AG08395 (cell line): ENCODE results near the gene THAP10.
"Not testable (repeated sequence)": the region's sequence is repeated elsewhere in the genome, so short reads cannot be mapped to it uniquely, and the experiment has no call there.

Source experiments
- DNase-seq: peaks from one replicate; pipeline ENCODE4 v3.0.0; 2012; ENCODE audit warnings: mixed read lengths, low spot score

Gene THAP10

DNA sequence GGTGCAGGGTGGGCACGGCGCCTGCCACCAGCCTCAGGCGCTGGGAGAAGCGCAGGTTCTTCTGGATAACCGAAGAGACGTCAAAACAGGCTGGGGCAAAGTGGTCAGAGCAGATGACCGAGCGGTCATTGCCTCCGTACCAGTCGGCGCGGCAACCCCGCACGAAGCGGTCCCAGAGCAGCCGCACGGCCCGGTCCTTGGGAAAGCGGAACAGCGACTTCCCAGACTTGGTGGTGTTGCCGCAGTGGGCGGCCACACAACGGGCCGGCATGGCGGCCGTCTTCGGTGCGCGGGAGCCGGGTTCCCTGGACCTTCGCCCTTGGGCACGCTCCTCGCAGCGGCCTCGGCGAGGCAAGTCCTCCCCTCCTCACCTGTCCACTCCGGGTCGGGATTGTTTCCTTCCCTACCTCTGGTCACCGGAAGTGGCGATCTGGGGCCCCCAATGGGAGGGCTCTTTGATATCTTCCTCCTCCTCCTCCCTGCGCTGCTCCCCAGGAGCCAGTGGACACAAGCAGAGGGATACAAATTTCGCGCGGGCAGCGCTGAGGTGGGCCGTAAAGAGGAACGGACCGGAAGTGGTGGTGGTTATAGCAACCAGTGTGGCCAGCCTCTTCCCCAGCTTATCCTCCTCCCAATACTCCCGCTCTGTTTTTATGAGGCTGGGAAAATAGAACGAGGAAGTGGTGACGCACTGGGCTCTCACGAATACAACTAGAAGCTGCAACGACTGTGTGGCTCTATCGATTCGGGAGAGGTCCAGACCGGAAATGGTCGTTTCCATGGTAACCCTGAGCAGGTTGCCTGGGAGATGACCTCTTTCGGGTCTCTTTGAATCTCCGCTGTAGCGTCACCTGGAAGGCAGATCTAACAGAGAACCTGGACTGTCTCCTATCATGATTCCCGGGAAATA lies at the start of gene THAP10, which contains the start of gene LRRC49:
Gene THAP10 (minus strand): TSS at position 432 of the 910 bp plus-strand sequence. CDS start 161 bp downstream, at position 271.
Gene LRRC49 (plus strand): TSS at position 825 of the 910 bp plus-strand sequence. CDS start 69 bp downstream, at position 894.
- peak; percentile 91 for DNase-seq

DNA sequence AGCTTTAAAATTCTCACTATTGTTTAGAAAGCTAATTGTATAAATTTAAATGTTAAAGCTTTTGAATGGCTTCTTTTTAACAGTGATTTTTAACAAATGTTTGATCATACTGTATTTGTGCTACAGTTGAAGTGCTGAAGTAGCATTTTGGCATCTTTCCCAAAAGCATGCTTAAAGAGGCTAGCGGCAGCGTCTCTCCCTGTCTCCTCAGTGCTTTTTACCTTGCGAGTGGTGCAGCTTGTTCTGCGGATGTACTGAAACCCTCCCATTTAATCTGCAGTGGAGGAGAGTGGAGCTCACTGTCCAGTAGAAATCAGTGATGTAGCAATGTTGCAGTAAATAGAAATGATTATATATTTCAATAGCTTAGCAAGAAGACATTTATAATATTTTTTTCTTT lies 44.1 kb upstream of the THAP10 start:
- DNase-seq, result no peak

DNA sequence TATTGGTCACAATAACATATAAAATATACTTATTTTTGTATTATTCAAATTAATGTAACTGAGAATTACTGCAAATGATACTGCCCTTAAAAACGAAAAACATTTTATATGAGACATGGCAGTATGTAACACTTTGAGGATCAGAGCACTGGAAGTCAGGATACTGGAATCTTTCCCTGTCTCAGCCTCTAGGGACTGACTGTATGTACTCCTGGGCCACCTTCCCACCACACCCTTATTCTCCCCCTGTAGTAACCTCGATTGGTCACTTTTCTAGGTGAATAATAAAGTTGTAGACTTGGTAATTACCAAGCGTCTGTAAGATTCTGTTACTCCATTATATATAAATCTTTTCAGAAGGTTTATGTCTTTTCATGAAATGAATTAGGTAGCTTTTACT lies 43.4 kb upstream of the THAP10 start:
- no peak for DNase-seq

DNA sequence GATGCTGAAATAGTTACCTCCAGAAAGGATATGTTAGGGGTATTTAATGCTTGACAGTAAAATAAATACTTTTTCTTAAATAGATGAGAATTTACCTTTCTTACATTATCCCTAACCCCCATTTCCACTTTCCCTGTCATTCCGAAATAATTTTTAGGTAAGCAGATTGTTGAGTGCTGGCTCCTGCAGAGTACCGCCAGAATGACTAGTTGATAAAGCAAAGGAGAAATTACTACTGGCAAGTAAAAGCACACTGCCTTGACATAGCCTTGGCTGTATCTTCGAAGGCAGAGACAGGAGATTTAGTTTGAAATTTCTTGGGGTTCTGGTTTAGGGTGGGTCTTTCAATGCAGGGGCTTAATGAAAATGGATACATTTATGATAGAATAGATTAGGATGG lies 41.2 kb upstream of the THAP10 start:
- DNase-seq, result no peak

DNA sequence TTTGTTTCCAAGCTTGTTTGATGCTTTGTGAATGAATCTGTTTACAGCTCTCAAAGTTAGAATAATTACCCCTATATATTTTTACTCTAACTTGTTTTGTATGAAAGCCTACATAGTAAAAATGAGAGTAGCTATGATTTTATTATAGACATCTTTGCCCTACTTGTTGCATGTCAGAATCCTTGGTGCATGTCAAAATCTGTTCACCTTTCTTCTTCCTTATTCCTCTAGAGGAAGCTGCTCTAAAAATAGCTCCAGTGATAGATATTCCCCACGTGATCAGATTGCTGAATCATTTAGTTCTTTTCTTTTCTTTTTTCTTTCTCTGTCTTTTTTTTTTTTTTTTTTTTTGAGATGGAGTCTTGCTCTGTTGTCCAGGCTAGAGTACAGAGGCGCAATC lies 40.2 kb upstream of the THAP10 start:
- no peak for DNase-seq

DNA sequence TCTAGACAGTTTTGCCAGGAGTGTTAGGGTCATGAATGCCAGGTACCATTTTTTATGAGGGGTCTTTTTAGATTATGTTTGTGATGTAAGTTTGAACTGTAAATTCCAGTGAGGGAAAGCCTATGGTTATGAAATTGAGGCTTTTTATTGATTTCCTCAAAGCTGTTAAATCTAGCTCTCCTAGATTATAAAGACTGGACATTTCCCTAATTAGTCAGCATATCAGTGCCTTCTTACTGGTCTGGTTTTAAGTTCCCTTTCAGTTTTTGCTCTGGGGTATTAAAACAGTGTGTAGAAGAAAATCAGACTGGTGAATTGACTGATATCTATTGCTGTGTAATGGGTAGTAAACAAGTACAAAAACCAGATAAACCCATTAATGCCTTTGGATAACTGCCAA lies 39.6 kb upstream of the THAP10 start:
- DNase-seq, result no peak

DNA sequence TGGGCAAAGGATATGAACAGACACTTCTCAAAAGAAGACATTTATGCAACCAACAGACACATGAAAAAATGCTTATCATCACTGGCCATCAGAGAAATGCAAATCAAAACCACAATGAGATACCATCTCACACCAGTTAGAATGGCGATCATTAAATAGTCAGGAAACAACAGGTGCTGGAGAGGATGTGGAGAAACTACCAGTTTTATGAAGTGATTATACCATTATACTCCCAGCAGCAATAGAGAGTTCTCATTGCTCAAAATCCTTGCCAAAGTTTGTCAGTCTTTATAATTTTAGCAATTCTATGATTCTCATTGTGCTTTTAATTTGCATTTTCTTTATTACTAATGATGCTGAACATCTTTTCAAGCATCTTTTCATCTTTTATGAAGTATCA lies 34.7 kb upstream of the THAP10 start:
- not testable (repeated sequence) for DNase-seq

DNA sequence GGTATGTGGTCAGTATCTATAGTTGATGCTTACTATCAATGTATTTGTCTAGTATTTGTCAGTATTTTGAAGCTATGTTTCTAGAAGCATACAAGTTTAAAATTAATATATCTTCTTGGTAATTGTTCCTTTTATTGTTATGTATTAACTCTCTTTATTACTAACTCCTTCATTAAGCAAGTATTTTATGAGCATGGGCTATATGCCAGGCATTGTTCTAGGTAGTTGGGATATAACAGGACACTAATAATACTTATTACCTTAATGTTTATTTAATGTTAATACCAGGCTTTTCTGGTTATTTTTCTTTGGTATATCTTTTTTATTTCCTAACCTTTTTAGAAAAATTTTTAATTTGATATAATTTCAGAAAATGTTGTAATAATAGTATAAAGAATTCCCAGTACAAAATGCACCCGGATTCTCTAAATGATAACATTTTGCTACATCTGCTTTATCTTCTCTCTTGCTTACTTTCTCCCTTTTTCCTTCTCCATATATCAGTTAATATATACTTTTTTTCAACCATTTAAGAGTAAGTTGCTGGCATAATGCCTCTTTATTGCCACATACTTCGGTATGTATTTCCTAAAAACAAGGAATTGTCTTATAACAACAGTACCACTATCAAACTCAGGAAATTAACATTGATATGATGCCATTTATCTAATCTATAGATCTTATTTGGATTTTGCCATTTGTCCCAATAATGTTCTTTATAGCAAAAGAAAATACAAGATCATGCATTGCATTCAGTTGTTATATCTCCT lies 31.3 kb upstream of the THAP10 start:
- no peak for DNase-seq

DNA sequence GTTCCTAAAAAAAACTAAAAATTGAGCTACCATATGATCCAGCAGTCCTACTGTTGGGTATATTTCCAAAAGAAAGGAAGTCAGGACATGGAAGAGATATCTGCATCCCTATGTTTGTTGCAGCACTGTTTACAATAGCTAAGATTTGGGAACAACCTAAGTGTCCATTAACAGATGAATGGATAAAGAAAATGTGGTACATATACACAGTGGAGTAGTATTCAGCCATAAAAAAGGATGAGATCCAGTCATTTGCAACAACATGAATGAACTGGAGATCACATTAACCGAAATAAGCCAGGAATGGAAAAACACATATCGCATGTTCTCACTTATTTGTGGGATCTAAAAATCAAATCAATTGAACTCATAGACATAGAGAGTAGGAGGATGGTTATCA lies 29.9 kb upstream of the THAP10 start:
- DNase-seq, result no peak

DNA sequence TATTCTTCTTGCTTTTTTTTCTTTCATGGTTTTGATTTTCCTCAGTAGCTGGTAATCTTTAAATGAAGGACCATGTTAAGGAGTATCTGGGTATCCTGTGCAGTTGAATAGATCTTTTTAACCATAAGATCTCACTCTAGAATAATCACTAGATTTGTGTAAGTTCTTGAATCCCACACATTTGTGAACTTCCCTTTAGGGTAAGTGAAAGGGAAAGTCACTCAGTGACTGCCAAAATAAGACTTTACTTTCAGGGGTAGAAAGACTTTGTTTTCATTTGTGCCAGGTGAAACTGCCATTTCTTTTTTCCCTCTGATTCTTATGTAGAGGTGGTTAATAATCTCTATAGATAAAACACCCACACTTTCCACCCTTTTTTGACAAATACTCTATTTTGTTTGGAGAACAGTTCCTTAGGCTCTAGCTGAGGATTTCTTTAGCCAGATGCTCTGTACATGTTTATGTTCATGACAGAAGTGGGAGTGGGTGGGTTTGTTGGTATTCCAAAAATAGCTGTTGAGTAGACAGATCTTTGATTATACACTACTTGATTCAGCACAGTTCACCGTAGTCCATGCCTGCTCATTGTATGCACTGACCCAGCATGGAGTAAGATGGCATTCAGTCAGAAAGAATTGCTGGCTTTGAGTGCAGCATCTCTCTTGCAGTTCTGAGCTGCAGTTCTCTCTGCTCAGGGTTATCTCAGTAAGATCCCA lies 28.9 kb upstream of the THAP10 start:
- no peak for DNase-seq

DNA sequence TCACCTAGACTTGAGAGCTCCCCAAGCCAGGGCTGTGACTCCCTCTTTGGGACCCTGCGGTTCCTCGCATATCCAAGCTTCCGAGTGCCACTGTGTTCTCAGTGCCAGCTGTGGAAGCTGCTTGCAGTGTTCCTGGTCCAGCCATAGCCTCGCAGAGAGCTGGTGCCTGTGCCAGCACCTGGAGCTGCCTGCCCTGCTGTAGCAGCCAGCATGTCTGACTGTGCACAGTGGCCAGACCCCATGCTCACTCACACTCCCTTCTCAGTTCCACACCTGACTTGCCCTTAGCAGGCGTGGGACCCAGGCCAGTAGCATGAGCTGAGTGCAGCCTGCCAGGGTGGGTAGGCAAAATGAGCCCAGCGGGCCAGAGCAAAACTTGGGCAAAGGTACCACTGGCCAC lies 25.7 kb upstream of the THAP10 start:
- DNase-seq, result no peak

DNA sequence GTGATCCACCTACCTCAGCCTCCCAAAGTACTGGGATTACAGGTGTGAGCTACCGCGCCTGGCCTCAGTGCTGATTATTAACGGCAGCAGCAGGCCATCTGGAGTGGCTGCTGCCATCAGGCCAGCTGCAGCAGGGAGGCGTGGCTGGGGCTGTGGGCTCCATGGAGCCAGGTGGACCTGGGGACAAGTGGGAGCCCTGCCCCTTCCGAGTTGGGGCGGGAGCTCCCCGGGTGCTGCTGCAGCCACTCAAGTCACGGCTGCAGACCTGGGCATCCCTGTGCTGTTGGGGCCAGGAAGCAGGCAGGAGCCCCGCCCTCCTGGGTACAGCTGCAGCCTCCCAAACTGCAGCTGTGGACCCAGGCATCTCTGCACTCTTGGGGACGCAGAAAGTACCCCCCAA lies 24.3 kb upstream of the THAP10 start:
- DNase-seq, result no peak

DNA sequence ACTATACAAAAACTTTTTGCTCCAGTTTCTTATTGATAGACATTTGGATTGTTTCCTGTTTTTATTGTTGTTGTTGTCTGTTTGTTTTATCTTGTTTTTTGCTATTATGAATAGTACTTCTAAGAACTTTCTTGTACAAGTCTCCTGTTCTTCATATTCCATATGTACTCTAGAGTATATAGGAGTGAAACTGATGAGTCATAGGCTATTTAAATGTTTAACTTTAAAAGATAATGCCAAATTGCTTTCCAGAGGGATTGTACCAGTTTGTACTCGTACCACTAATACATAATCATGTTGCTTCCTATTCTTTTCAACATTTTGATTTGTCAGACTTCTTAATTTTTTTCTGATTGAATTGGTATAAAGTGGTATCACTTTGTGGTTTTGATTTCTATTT lies 20.0 kb upstream of the THAP10 start:
- no peak for DNase-seq

DNA sequence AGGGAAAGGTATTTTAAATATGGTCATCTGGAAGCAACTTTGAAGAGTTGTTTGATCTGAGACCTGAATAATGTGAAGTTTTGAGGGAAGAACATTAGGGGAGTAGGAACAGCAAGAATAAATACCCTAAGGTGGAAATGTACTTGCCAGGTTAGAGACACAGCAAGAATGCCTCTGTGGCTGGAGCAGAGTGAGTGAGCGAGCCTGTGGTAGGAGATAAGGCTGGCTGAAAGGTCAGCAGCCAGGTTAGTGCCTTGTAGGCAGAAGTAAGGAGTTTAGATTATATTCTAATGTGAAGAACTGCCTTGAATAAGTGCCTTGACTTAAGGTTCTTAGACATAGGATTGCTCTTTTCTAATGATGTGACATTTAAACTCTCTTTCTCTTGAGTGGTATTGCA lies 18.7 kb upstream of the THAP10 start:
- no peak for DNase-seq

DNA sequence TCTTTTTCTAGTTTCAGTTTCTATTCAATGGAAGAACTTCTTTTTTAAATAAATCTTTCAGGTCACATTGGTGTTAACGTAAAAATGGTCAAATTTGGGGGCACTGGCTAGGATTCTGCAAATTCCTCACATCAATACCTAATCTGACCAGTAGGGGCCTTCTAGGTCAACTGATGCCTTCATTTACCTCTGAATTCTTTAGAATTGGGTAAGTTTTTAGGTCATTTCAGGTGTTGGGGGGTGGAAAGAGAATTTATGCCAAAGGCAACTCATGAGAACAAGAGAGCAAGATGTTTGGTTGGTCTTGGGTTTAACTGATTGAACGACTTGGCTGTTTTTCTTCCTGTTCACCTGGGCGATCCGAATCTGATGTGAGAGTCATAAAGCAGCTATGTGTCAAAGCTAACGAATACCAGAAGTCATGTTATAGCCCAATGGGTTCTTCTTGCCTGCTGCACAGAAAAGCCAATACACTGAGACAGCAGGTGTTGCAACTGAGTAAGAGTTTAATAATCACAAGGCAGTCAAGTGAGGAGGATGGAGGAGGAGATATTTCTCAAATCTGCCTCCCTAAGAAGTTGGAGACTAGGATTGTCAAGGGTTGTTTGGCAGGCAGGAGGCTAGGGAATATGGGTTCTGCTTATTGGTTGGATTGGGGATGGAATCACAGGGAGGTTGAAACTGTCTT lies 15.7 kb upstream of the THAP10 start:
- DNase-seq, result no peak

DNA sequence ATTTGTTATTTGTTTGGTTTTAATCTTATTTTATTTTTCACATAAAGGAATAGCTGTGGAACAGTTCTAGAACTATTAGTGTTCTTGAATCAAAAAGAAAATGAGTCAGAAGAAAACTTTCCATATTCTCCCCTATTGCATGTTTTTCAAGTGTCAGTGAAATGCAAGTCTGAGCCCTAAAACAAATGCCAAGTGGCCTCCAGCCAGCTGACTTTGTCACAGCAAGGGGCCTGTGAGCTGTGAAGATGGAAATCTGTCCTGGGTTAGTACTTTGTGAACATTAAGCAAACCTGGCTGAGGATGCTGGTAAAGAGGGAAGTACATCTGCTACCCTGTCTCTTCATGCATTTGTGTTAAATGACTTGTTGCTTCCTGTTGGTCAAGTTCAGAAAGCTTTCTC lies 14.6 kb upstream of the THAP10 start:
- DNase-seq, result peak; percentile 31

DNA sequence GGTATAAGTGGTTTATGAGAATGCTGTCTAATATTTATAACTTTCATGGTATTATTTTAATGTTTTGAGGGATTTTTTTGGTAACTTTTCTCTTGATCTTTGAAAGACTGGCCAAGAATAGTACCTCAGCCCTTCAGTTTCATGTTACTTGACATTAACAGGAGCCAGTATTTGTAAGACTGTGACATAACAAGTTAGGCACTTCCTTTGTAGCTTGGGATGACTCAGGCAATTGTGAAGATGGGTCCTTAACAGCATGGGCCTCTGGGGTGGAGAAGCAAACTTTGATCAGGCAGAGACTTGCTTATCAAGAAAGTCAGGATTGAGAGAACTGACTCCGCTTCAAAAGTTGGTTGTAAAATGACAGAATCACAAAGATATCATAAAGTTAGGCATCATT lies 9.9 kb upstream of the THAP10 start:
- DNase-seq, result peak; percentile 68

DNA sequence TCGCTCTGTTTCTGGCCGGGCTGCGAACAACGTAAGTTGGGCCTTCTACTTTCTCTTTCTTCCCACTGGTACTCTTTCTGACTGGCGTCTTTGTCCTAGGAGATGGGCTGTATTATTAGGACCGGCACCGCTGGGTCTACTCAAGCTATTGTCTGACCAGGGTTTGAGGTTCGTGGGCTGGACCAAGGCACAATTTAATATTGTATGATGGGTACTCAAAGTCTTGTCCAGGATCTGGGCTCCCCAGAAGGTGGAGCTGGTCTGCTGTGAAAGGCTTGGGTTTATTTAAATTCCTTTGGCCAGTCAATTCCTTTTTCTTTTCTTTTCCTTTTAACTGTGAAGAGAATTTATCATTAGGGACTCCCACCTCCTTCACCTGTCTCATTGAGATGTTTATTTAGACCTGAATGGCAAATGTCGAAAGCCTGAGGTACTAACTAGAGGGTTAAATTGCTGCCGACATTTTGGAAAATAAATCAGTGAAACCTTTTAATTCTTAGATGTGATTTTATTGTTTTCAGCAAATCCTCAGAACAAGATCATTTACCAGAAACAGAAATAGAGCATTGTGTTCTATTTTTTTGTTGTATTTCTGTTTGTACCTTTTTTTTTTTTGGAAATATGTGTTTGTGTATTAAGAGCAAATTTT lies 803 bp upstream of the THAP10 start:
- DNase-seq, result peak; percentile 61

DNA sequence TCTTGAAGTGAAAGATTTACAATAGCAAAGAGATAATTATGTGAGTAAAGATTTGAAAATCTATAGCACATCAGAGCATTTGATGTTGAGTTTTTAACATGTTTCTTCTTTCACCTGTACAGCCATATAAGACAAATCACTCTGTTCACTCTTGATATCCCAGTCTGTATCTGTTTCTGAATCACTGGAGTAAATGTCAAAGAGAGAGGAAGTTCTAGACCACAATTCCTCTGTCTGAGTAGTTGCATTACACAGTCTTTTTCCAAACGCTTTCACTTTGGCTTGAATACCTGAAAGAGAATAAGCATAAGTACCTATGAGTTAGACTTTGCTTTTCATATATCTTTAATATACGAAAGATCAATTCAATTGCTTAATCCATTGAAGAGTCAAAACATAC lies 9.9 kb downstream of the THAP10 start:
- no peak for DNase-seq

DNA sequence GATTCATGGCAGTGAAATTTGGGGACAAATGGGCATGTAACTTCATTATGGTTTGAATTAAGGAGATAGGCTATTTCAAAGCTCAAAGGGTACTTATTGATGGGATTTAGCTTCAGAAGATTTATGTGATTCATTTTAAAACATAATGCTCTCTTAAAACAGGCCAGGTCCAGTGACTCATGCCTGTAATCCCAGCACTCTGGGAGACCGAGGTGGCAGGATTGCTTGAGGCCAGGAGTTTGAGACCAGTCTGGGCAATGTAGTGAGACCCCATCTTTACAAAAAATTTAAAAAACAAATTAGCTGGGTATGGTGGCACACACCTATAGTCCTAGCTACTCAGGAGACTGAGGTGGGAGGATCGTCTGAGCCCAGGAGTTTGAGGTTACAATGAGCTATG lies 11.5 kb downstream of the THAP10 start:
- no peak for DNase-seq

DNA sequence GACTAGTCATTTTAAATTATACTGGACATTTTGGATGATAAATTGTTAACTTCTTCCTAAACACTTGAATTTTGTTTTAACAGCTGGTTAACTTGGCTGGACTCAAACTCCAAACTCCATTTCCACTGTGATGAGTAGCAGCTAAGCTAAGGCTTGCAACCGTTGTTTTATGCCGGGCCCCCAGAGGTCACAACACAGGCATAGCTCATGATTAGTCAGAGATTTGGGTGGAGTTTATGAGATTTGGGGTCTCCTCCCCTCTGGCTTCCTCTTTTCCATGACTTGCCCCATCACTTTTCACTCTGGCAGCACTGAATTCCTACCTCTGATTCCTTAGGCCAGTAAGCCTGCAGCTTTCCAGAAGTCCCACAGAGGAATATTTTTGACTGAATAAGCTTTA lies 12.8 kb downstream of the THAP10 start:
- DNase-seq, result peak; percentile 55
